Lower leg skin (tissue), 4 donors: Measurements from ENCODE around the gene PMM2. TPM values are rescaled to one million over a fixed set of nuclear protein-coding genes. Genes with fewer than 3 reads are reported as not detected.
"Not testable (repeated sequence)": the region's sequence is repeated elsewhere in the genome, so short reads cannot be mapped to it uniquely, and the experiment has no call there.

Source experiments
- DNase-seq, 2 donors: peaks; one replicate each; pipeline ENCODE4 v3.0.0-alpha.2; 2019; ENCODE audit warnings: low spot score in 2 of 2
- H3K4me3 ChIP-seq: fragments of 200-600 bp; sonication (generic); 2 replicates; pipeline ENCODE4 v1.5.1; 2017; ENCODE audit warnings: mild to moderate bottlenecking, low read depth; ENCODE audit not compliant: poor library complexity, severe bottlenecking
- POLR2A ChIP-seq, 2 donors: fragments of 450-650 bp; IDR thresholded peaks; one replicate each; pipeline ENCODE4 v1.6.1; 2016 to 2017; ENCODE audit warnings: antibody characterized with exemption in 2 of 2, mild to moderate bottlenecking in 1 of 2, moderate library complexity in 1 of 2
- WGBS, 2 donors: methylation state at CpG; one replicate each; pipeline ENCODE4 v1.1.5; 2018; 5-methylcytosine and 5-hydroxymethylcytosine counted together
- intact Hi-C: fragments of 100-400 bp; cut with DNase I; formaldehyde crosslinking; loops from one replicate; pipeline ENCODE4 v1.15.0; 2023; ENCODE audit warnings: low total_unique reads
- total RNA-seq, 4 donors: library from RNA; depleted of rRNA; stranded (reverse); fragments of >200 nt; gene quantifications; one replicate each; pipeline ENCODE4 v1.1.0, GENCODE V29; 2016
- TF ChIP-seq, protein P1 (sequence below), 3 donors: fragments of 450-650 bp; IDR thresholded peaks; one replicate each; pipeline ENCODE4 v1.5.1; 2016; ENCODE audit warnings: antibody characterized with exemption in 3 of 3, mild to moderate bottlenecking in 3 of 3, moderate library complexity in 2 of 3

The PMM2 gene
- total RNA-seq, 4 donors from 2014 or later = 20.5 to 41.8 (median 26.8) TPM

DNA sequence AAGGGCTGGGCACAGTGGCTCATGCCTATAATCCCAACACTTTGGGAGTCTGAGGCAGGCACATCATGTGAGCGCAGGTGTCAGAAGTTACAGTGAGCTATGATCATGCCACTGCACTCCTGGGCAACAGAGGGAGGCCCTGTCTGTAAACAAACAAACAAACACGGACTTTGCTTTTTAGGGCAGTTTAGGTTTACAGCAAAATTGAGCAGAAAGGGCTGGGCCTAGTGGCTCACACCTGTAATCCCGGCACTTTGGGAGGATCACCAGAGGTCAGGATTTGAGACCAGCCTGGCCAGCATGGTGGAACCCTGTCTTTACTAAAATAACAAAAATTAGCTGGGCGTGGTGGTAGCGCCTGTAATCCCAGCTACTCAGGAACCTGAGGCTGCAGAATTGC lies 74.4 kb downstream of the PMM2 start:
- no peak for TF ChIP-seq POLR2A (IDR thresholded peaks at IDR 0.05)
- TF ChIP-seq, protein P1, sequence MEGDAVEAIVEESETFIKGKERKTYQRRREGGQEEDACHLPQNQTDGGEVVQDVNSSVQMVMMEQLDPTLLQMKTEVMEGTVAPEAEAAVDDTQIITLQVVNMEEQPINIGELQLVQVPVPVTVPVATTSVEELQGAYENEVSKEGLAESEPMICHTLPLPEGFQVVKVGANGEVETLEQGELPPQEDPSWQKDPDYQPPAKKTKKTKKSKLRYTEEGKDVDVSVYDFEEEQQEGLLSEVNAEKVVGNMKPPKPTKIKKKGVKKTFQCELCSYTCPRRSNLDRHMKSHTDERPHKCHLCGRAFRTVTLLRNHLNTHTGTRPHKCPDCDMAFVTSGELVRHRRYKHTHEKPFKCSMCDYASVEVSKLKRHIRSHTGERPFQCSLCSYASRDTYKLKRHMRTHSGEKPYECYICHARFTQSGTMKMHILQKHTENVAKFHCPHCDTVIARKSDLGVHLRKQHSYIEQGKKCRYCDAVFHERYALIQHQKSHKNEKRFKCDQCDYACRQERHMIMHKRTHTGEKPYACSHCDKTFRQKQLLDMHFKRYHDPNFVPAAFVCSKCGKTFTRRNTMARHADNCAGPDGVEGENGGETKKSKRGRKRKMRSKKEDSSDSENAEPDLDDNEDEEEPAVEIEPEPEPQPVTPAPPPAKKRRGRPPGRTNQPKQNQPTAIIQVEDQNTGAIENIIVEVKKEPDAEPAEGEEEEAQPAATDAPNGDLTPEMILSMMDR (IDR thresholded peaks at IDR 0.05) = no peak
- no peak overlapping the region for H3K4me3 ChIP-seq
- DNase-seq = no peak
- intact Hi-C loops = loop anchor here (10.0 kb wide), 1 partner anchor 197 kb away; the partner anchor contains the start of gene ABAT
- 92 to 96% methylated on average over 5 of the region's 5 CpGs for WGBS, 2 donors

DNA sequence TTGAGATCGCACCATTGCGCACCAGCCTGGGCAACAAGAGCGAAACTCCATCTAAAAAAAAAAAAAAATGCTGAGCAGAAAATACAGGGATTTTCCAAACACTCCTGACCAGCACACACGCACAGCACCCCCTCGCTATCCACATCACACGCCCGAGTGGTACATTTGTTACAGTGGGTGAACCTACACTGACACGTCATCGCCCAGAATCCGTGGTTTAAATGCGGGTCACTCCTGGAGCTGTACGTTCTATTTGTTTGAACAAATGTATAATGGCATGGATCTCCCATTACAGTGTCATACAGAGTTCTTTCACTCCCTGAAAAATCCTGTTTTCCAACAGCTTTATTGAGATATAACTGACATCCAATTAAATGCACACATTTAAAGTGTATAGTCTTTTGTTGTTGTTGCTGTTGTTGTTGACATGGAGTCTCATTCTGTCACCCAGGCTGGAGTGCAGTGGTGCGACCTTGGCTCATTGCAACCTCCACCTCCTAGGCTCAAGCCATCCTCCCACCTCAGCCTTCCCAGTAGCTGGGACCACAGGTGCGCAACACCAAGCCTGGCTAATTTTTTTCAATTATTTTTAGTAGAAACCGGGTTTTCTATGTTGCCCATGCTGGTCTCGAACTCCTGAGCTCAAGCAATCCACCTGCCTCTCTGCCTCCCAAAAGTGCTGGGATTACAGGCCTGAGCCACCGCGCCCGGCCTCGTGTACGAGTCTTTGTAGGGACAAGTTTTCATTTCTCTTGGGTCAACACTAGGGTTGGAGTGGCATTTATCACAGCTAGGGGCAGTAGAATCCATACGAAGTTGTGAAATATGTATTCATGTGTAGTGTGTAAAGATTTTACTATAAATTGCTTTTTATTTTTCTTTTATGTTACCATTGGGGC lies 75.6 kb downstream of the PMM2 start:
- intact Hi-C loops = loop anchor here (10.0 kb wide), 1 partner anchor 198 kb away; the partner anchor contains the start of gene ABAT
- H3K4me3 ChIP-seq = no peak overlapping the region
- no peak for TF ChIP-seq POLR2A (IDR thresholded peaks at IDR 0.05)
- TF ChIP-seq, protein P1 (IDR thresholded peaks at IDR 0.05) = no peak
- 87% methylated on average over 22 of the region's 22 CpGs for WGBS, 2 donors
- no peak for DNase-seq

DNA sequence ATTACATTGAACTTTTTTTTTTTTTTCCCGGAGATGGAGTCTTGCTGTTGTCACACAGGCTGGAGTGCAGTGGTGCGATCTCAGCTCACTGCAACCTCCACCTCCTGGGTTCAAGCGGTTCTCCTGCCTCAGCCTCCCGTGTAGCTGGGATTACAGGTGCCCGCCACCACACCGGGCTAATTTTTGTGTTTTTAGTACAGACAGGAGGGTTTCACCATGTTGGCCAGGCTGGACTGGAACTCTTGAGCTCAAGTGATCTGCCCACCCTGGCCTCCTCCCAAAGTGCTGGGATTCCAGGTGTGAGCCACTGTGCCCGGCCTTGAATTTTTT lies 76.2 kb downstream of the PMM2 start:
- 90 to 95% methylated on average over 7 of the region's 7 CpGs for WGBS, 2 donors
- H3K4me3 ChIP-seq = not testable (repeated sequence)
- intact Hi-C loops = loop anchor here (10.0 kb wide), 1 partner anchor 199 kb away; the partner anchor contains the start of gene ABAT

DNA sequence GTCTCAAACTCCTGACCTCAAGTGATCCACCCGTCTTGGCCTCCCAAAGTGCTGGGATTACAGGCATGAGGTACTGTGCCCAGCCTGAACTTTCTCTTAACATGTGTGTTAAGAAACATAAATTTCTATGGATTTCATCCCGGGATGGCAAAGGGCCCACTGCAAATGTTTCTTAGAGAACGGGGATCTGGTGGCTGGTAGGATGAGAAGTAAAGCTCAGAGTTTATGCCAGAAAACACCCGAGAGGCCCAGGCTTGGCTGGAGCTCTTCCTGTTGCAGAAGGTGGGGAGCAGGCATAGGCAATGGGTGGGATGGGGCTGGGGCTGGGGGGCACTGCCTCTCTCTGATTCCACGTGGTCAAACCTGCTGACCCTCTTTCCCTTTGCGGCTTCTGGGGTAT lies 76.7 kb downstream of the PMM2 start:
- 32 to 52% methylated on average over 6 of the region's 6 CpGs for WGBS, 2 donors
- H3K4me3 ChIP-seq = no peak overlapping the region
- TF ChIP-seq, protein P1 (IDR thresholded peaks at IDR 0.05) = no peak
- no peak for TF ChIP-seq POLR2A (IDR thresholded peaks at IDR 0.05)
- DNase-seq = no peak
- intact Hi-C loops = loop anchor here (10.0 kb wide), 1 partner anchor 200 kb away; the partner anchor contains the start of gene ABAT

More for the DNA sequence above, 76.2 kb downstream of the PMM2 start:
- DNase-seq = not testable (repeated sequence)

DNA sequence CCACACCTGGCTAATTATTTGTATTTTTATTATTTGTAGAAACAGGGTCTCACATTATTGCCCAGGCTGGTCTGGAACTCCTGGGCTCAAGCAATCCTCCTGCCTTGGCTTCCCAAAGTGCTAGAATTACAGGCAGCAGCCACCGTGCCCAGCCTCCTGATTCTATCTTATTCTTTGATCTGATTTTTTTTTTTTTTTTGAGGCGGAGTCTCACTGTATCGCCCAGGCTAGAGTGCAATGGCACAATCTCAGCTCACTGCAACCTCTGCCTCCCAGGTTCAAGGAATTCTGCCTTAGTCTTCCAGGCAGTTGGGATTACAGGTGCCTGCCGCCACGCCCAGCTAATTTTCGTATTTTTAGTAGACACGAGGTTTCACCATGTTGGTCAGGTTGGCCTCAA lies 77.7 kb downstream of the PMM2 start:
- WGBS, 2 donors = 62 to 64% methylated on average over 7 of the region's 7 CpGs
- not testable (repeated sequence) for H3K4me3 ChIP-seq, DNase-seq
- intact Hi-C loops = loop anchor here (5.0 to 10.0 kb wide), 2 partner anchors 58 to 201 kb away; partner anchors contain the start of gene ABAT

DNA sequence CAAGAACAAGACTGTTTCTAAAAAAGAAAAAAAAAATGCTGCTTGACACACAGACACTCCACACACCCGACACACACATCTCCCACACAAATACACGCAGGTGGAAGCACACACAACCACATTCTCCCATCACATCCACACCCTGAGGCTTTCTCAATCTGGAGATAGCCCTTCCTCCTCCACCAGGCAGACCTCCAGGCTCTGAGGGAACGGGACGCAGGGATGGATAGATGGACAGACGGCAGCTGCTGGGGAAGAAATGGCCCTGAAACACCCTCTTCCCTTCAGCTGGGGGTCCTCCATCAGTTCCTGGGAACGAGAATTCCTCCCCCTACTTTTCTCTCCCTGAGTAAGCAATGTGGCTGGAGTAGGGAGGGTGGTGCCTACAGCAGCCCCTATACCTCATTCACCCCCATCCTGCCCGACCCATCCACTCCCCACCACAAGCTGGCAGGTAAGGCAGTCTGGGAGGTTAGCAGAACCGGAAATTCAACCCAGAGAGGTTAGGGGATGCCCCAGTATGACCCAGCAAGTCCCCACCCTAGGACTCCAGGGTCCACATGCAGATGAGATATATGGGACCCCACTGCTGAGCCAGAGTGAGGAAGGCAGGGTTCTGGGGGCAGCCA lies 80.4 kb downstream of the PMM2 start:
- TF ChIP-seq, protein P1 (IDR thresholded peaks at IDR 0.05) = no peak
- no peak for TF ChIP-seq POLR2A (IDR thresholded peaks at IDR 0.05)
- intact Hi-C loops = loop anchor here (5.0 to 10.0 kb wide), 2 partner anchors 61 to 203 kb away; partner anchors contain the start of gene ABAT
- no peak for DNase-seq
- 62 to 63% methylated on average over 8 of the region's 8 CpGs for WGBS, 2 donors
- no peak overlapping the region for H3K4me3 ChIP-seq
